Activated B cell treated with CpG ODN at 0.5 μM for 24 hours (primary cell): ENCODE results near the gene ARHGAP33. TPM values are rescaled to one million over a fixed set of nuclear protein-coding genes. Genes with fewer than 3 reads are reported as not detected.

ENCODE experiments used
- ATAC-seq: fragments of 200-7000 bp; cut with Tn5 transposase; one replicate; pipeline ENCODE4 v1.10.0; 2021; ENCODE audit warnings: low read depth, mild to moderate bottlenecking, moderate library complexity
- CTCF ChIA-PET: fragments of 350-600 bp; sonication (Branson Sonifier 250); formaldehyde crosslinking; loops from one replicate; lab custom pipeline; 2021; ENCODE audit warnings: antibody characterized with exemption; lab: Charles Lee
- POLR2A ChIA-PET: fragments of 350-600 bp; sonication (Branson Sonifier 250); formaldehyde crosslinking; loops from one replicate; lab custom pipeline; 2021; ENCODE audit warnings: antibody characterized with exemption; lab: Charles Lee
- DNase-seq: peaks from one replicate; pipeline ENCODE4 v3.0.0; 2022
- H3K27ac Mint-ChIP-seq: one replicate; pipeline ENCODE4 v1.8.0; 2020; ENCODE audit warnings: mixed read lengths
- H3K27me3 Mint-ChIP-seq: one replicate; pipeline ENCODE4 v1.8.0; 2021; ENCODE audit warnings: mixed read lengths
- H3K36me3 Mint-ChIP-seq: one replicate; pipeline ENCODE4 v1.8.0; 2021; ENCODE audit warnings: low read depth, mixed read lengths
- H3K4me1 Mint-ChIP-seq: one replicate; pipeline ENCODE4 v1.8.0; 2021; ENCODE audit warnings: mixed read lengths
- H3K4me3 Mint-ChIP-seq: one replicate; pipeline ENCODE4 v1.8.0; 2020; ENCODE audit warnings: mild to moderate bottlenecking, mixed read lengths
- H3K9me3 Mint-ChIP-seq: one replicate; pipeline ENCODE4 v1.8.0; 2020; ENCODE audit warnings: mixed read lengths
- CTCF ChIP-seq: fragments of 200-600 bp; IDR thresholded peaks from one replicate; pipeline ENCODE4 v1.8.0; 2022; ENCODE audit warnings: antibody characterized with exemption, mild to moderate bottlenecking
- intact Hi-C: fragments of 100-400 bp; cut with micrococcal nuclease; formaldehyde crosslinking; loops from one replicate; pipeline ENCODE4 v1.15.1; 2024
- total RNA-seq: library from RNA; stranded (reverse); gene quantifications from 2 replicates; pipeline ENCODE4 v1.2.3, GENCODE V29; 2022

The ARHGAP33 gene
- total RNA-seq, 1 donor from 2014 or later = 15.0 TPM

- Mint-ChIP-seq H3K36me3 (peaks cover 7% of the 10 kb centered on the region), H3K27ac (no peak overlapping the region), H3K4me3 (no peak overlapping the region), H3K9me3 (no peaks in the 10 kb centered on the region), H3K4me1 (peaks cover 4% of the 10 kb centered on the region), H3K27me3 (no peaks in the 10 kb centered on the region)
- ChIA-PET CTCF (no interaction called here), POLR2A (no interaction called here)
- ATAC-seq (no peak), DNase-seq (no peak)
- no peak for TF ChIP-seq CTCF
- intact Hi-C loops = no loop called here
Measured at GRCh38 chr19:35780717-35781116, 5.4 kb downstream of the ARHGAP33 start.

GRCh38 chr19:35781650-35782049, 6.3 kb downstream of the ARHGAP33 start:
- POLR2A ChIA-PET = no interaction called here
- no peak overlapping the region for H3K27ac Mint-ChIP-seq
- no peak for ATAC-seq
- intact Hi-C loops = no loop called here
- H3K9me3 Mint-ChIP-seq = no peaks in the 10 kb centered on the region
- CTCF ChIA-PET = interaction anchor here (0.6 kb wide), 1 partner anchor 425 kb away, joined by 3 read pairs; no protein-coding TSS in a partner anchor
- peaks cover 7% of the 10 kb centered on the region for H3K36me3 Mint-ChIP-seq
- H3K4me1 Mint-ChIP-seq = no peaks in the 10 kb centered on the region
- H3K4me3 Mint-ChIP-seq = no peak overlapping the region
- DNase-seq = no peak
- H3K27me3 Mint-ChIP-seq = no peaks in the 10 kb centered on the region
- TF ChIP-seq CTCF = no peak

GRCh38 chr19:35782589-35782988, 7.2 kb downstream of the ARHGAP33 start:
- H3K4me3 Mint-ChIP-seq = no peak overlapping the region
- H3K27ac Mint-ChIP-seq = no peak overlapping the region
- ATAC-seq (no peak), DNase-seq (no peak)
- CTCF ChIA-PET = interaction anchor here (0.6 kb wide), 1 partner anchor 426 kb away, joined by 3 read pairs; no protein-coding TSS in a partner anchor
- POLR2A ChIA-PET = no interaction called here
- H3K27me3 Mint-ChIP-seq = no peaks in the 10 kb centered on the region
- H3K9me3 Mint-ChIP-seq = no peaks in the 10 kb centered on the region
- TF ChIP-seq CTCF = no peak
- H3K36me3 Mint-ChIP-seq = peaks cover 7% of the 10 kb centered on the region
- no peaks in the 10 kb centered on the region for H3K4me1 Mint-ChIP-seq
- intact Hi-C loops = no loop called here

GRCh38 chr19:35783469-35784434, 8.4 kb downstream of the ARHGAP33 start:
- CTCF ChIA-PET = no interaction called here
- ATAC-seq (no peak), DNase-seq (no peak)
- Mint-ChIP-seq H3K4me1 (no peaks in the 10 kb centered on the region), H3K27ac (no peak overlapping the region), H3K9me3 (no peaks in the 10 kb centered on the region), H3K36me3 (peaks cover 7% of the 10 kb centered on the region), H3K4me3 (no peak overlapping the region), H3K27me3 (no peaks in the 10 kb centered on the region)
- no peak for TF ChIP-seq CTCF
- intact Hi-C loops = no loop called here
- POLR2A ChIA-PET = no interaction called here

GRCh38 chr19:35784503-35785338, 9.4 kb downstream of the ARHGAP33 start:
- H3K36me3 Mint-ChIP-seq = peaks cover 7% of the 10 kb centered on the region
- H3K27ac Mint-ChIP-seq = no peak overlapping the region
- no peak for TF ChIP-seq CTCF
- H3K4me1 Mint-ChIP-seq = no peaks in the 10 kb centered on the region
- CTCF ChIA-PET = no interaction called here
- no peak for ATAC-seq
- POLR2A ChIA-PET = no interaction called here
- no peak overlapping the region for H3K4me3 Mint-ChIP-seq
- H3K27me3 Mint-ChIP-seq = no peaks in the 10 kb centered on the region
- intact Hi-C loops = no loop called here
- DNase-seq = no peak
- H3K9me3 Mint-ChIP-seq = no peaks in the 10 kb centered on the region
